ENCODE results near the gene PPME1. TPM values are rescaled to one million over a fixed set of nuclear protein-coding genes. Genes with fewer than 3 reads are reported as not detected.

Gene PPME1
- total RNA-seq, 1 experiment from 2014 or later = 68.3 TPM

- H3K27ac ChIP-seq (ENCODE audit: low read depth, low read length) = peak overlapping the region; percentile 95
- peak overlapping the region; percentile 10 for H3K9ac ChIP-seq (ENCODE audit: low read length)
- no peaks in the 10 kb centered on the region for H3K9me3 ChIP-seq (ENCODE audit: control insufficient read depth in 1 of 2, insufficient read depth in 1 of 2, low read depth in 1 of 2, low read length in 2 of 2)
- H3K79me2 ChIP-seq (ENCODE audit: insufficient read depth, low read length) = 0 out of 2 replicates have a peak, but pooled peaks cover 4% of the 10 kb centered on the region
- H3K4me2 ChIP-seq (ENCODE audit: low read length) = peak overlapping the region; percentile 60
- intact Hi-C loops (cut with micrococcal nuclease) = no loop called here
- ATAC-seq (peak; percentile 75), DNase-seq (ENCODE audit: low read depth, low spot score) (peak; percentile 44)
- no TSS peak for BruUV-seq (replicated peaks)
- H4K20me1 ChIP-seq (ENCODE audit: insufficient read depth) = no peaks in the 10 kb centered on the region
- H3K36me3 ChIP-seq (ENCODE audit: control insufficient read depth in 1 of 2, insufficient read depth in 2 of 2, low read length in 2 of 2) = 0 out of 4 replicates have a peak, but pooled peaks cover 4 to 6% of the 10 kb centered on the region in 2 experiments
- POLR2A ChIA-PET = interaction anchor here (0.6 to 0.7 kb wide), 2 partner anchors 15 to 279 kb away, joined by 3 read pairs; no protein-coding TSS in a partner anchor
- no peak overlapping the region for H2AFZ ChIP-seq (ENCODE audit: low read depth, low read length, poor library complexity, severe bottlenecking)
- peak overlapping the region in 1 of 2 experiments; percentile 19; a peak in 1 of 4 replicates for H3K4me3 ChIP-seq (replicated peaks in 1 of 2; ENCODE audit: low read depth in 1 of 2, low read length in 2 of 2)
- H3K9me2 ChIP-seq (ENCODE audit: insufficient read depth) = no peaks in the 10 kb centered on the region
- H3K27me3 ChIP-seq (ENCODE audit: insufficient read depth, low read length) = no peaks in the 10 kb centered on the region
- CTCF ChIA-PET = interaction anchor here (1.5 kb wide), 1 partner anchor 26 kb away, joined by 4 read pairs; no protein-coding TSS in a partner anchor
- TF ChIP-seq JUND (IDR thresholded peaks at IDR 0.05) (peak; percentile 35; the same call in 1 of the 2 replicates), SP1 (IDR thresholded peaks at IDR 0.05; ENCODE audit: low read depth) (peak; percentile 19; the same call in 1 of the 2 replicates), TCF7L2 (IDR thresholded peaks at IDR 0.05; ENCODE audit: borderline replicate concordance, extremely low read depth, insufficient read depth, insufficient read length) (no peak), CBX3 (IDR thresholded peaks at IDR 0.05; ENCODE audit: low read depth) (peak; percentile 27; the same call in 1 of the 2 replicates)
- H3K4me1 ChIP-seq (ENCODE audit: control insufficient read depth in 1 of 2, insufficient read depth in 2 of 2, low read length in 2 of 2) = peaks cover 55 to 68% of the 10 kb centered on the region in 2 experiments
- RAD21 ChIA-PET (ENCODE audit: low non-redundant PET in 1 of 2, low total read pairs in 2 of 2, uncharacterized antibody in 2 of 2, unreplicated experiment in 2 of 2) = interaction anchor here in 1 of 2 experiments (0.7 kb wide), 1 partner anchor 12 kb away, joined by 3 read pairs; no protein-coding TSS in a partner anchor
Observed at GRCh38 chr11:74135127-74135840, 35.8 kb upstream of the PPME1 start.

- peak overlapping the region in 1 of 2 experiments; percentile 19; a peak in 2 of 4 replicates for H3K4me3 ChIP-seq (replicated peaks in 1 of 2; ENCODE audit: low read depth in 1 of 2, low read length in 2 of 2)
- no peak overlapping the region for H2AFZ ChIP-seq (ENCODE audit: low read depth, low read length, poor library complexity, severe bottlenecking)
- RAD21 ChIA-PET (ENCODE audit: low non-redundant PET in 1 of 2, low total read pairs in 2 of 2, uncharacterized antibody in 2 of 2, unreplicated experiment in 2 of 2) = no interaction called here
- POLR2A ChIA-PET = interaction anchor here (0.8 kb wide), 1 partner anchor 9 kb away, joined by 3 read pairs; no protein-coding TSS in a partner anchor
- H3K79me2 ChIP-seq (ENCODE audit: insufficient read depth, low read length) = 0 out of 2 replicates have a peak, but pooled peaks cover 4% of the 10 kb centered on the region
- no peaks in the 10 kb centered on the region for H3K27me3 ChIP-seq (ENCODE audit: insufficient read depth, low read length)
- H3K9me2 ChIP-seq (ENCODE audit: insufficient read depth) = no peaks in the 10 kb centered on the region
- intact Hi-C loops (cut with micrococcal nuclease) = no loop called here
- H3K4me2 ChIP-seq (ENCODE audit: low read length) = peak overlapping the region; percentile 63
- H3K36me3 ChIP-seq (ENCODE audit: control insufficient read depth in 1 of 2, insufficient read depth in 2 of 2, low read length in 2 of 2) = 0 out of 4 replicates have a peak, but pooled peaks cover 0 to 6% of the 10 kb centered on the region in 2 experiments
- no peaks in the 10 kb centered on the region for H3K9me3 ChIP-seq (ENCODE audit: control insufficient read depth in 1 of 2, insufficient read depth in 1 of 2, low read depth in 1 of 2, low read length in 2 of 2)
- DNase-seq (ENCODE audit: low read depth, low spot score) = no peak
- H3K27ac ChIP-seq (ENCODE audit: low read depth, low read length) = peak overlapping the region; percentile 94
- CTCF ChIA-PET = no interaction called here
- no peaks in the 10 kb centered on the region for H4K20me1 ChIP-seq (ENCODE audit: insufficient read depth)
- ATAC-seq = 0 out of 2 replicates have a peak, but pooled peaks have one; percentile 2
- H3K9ac ChIP-seq (ENCODE audit: low read length) = peak overlapping the region; percentile 51
- H3K4me1 ChIP-seq (ENCODE audit: control insufficient read depth in 1 of 2, insufficient read depth in 2 of 2, low read length in 2 of 2) = peaks cover 77 to 87% of the 10 kb centered on the region in 2 experiments
- BruUV-seq (replicated peaks) = TSS peak; percentile 44
- TF ChIP-seq POLR2A (IDR thresholded peaks at IDR 0.05; ENCODE audit: borderline replicate concordance, extremely low read depth, insufficient read depth, insufficient read length) = no peak
- no peak for TF ChIP-seq FOSL1 (IDR thresholded peaks at IDR 0.05; ENCODE audit: low read depth)
- no peak for TF ChIP-seq ATF3 (IDR thresholded peaks at IDR 0.05)
- TF ChIP-seq EZH2 (IDR thresholded peaks at IDR 0.05) = no peak
- no peak for TF ChIP-seq CTCF (IDR thresholded peaks at IDR 0.05 in 2 of 3, conservative IDR thresholded peaks at IDR 0.05 in 1 of 3; ENCODE audit: borderline replicate concordance in 1 of 3, insufficient read depth in 1 of 3, low read depth in 2 of 3, low read length in 2 of 3)
- TF ChIP-seq ZBTB33 (IDR thresholded peaks at IDR 0.05; ENCODE audit: extremely low read depth, insufficient replicate concordance, low read length) = no peak
- TF ChIP-seq EZH2phosphoT487 (IDR thresholded peaks at IDR 0.05; ENCODE audit: borderline replicate concordance) = no peak
- no peak for TF ChIP-seq ZFX (IDR thresholded peaks at IDR 0.05)
- no peak for TF ChIP-seq EGR1 (IDR thresholded peaks at IDR 0.05; ENCODE audit: low read depth)
- no peak for TF ChIP-seq YY1 (IDR thresholded peaks at IDR 0.05; ENCODE audit: extremely low read depth, insufficient replicate concordance, low read depth, low read length)
- no peak for TF ChIP-seq SP1 (IDR thresholded peaks at IDR 0.05; ENCODE audit: low read depth)
- no peak for TF ChIP-seq CBX3 (IDR thresholded peaks at IDR 0.05; ENCODE audit: low read depth)
- no peak for TF ChIP-seq JUND (IDR thresholded peaks at IDR 0.05)
Observed at GRCh38 chr11:74138021-74138420, 33.1 kb upstream of the PPME1 start.
